Colonic mucosa (tissue), 4 donors: ENCODE data around the gene PCDHGB3. TPM values are rescaled to one million over a fixed set of nuclear protein-coding genes. Genes with fewer than 3 reads are reported as not detected.
"Not testable (repeated sequence)": the region's sequence is repeated elsewhere in the genome, so short reads cannot be mapped to it uniquely, and the experiment has no call there.

Experiments
- DNase-seq: peaks from one replicate; pipeline ENCODE4 v3.0.0-alpha.2; 2020
- H3K27ac ChIP-seq: fragments of 200-600 bp; one replicate; pipeline ENCODE4 v1.8.0; 2021
- H3K27me3 ChIP-seq: fragments of 200-600 bp; one replicate; pipeline ENCODE4 v1.8.0; 2021
- H3K36me3 ChIP-seq: fragments of 200-600 bp; one replicate; pipeline ENCODE4 v1.8.0; 2021
- H3K4me1 ChIP-seq: fragments of 200-600 bp; one replicate; pipeline ENCODE4 v1.8.0; 2021; ENCODE audit warnings: mild to moderate bottlenecking
- H3K4me3 ChIP-seq: fragments of 200-600 bp; one replicate; pipeline ENCODE4 v1.8.0; 2021
- H3K9ac ChIP-seq, 2 donors: one replicate each; pipeline ENCODE4 v1.7.0; 2013; ENCODE audit warnings: control low read depth in 2 of 2, low read depth in 2 of 2, low read length in 2 of 2
- H3K9me3 ChIP-seq: fragments of 200-600 bp; one replicate; pipeline ENCODE4 v1.8.0; 2021
- CTCF ChIP-seq: fragments of 200-600 bp; IDR thresholded peaks from one replicate; pipeline ENCODE4 v1.8.0; 2022; ENCODE audit warnings: antibody characterized with exemption, mild to moderate bottlenecking
- intact Hi-C: fragments of 100-400 bp; cut with DNase I; formaldehyde crosslinking; loops from one replicate; pipeline ENCODE4 v1.14.1; 2022
- total RNA-seq, 2 donors: library from RNA; stranded (reverse); fragmentation: NEBNext Ultra II Directional in 1 of 2; extraction: Animal tissue kit (Norgen Biotek cat#: 25700) in 1 of 2; gene quantifications; one replicate each; pipeline ENCODE4 v1.2.1, GENCODE V29; 2021
- donor health status: healthy.
- donor health status: DM: no; HTN: no; CAD: no.
- donor health status: DM: no; HTN: no; CAD: no.

The PCDHGB3 gene
- total RNA-seq, 2 donors from 2014 or later: 0.57 to 1.1 TPM

GRCh38 chr5:141373673-141374317 is 3.8 kb downstream of the PCDHGB3 start, which contains the start of gene PCDHGA6:
Gene PCDHGA6 (plus strand): TSS chr5:141373891. CDS start chr5:141374084, 193 bp downstream.
- intact Hi-C loops: no loop called here
- Histone ChIP-seq H3K36me3 (no peaks in the 10 kb centered on the region), H3K27me3 (no peaks in the 10 kb centered on the region), H3K27ac (no peak within 1 kb of the TSS), H3K4me3 (no peak within 1 kb of the TSS), H3K9ac (no peak within 1 kb of the TSS), H3K4me1 (no peaks in the 10 kb centered on the region), H3K9me3 (peaks cover 13% of the 10 kb centered on the region)
- no peak for DNase-seq
- no peak for TF ChIP-seq CTCF

GRCh38 chr5:141374627-141375026 is 4.6 kb downstream of the PCDHGB3 start:
- peaks cover 13% of the 10 kb centered on the region for H3K9me3 ChIP-seq
- no peaks in the 10 kb centered on the region for H3K27me3 ChIP-seq
- H3K36me3 ChIP-seq: no peaks in the 10 kb centered on the region
- H3K4me3 ChIP-seq: no peak overlapping the region
- intact Hi-C loops: no loop called here
- H3K27ac ChIP-seq: no peak overlapping the region
- no peak for DNase-seq
- H3K4me1 ChIP-seq: no peaks in the 10 kb centered on the region
- no peak for TF ChIP-seq CTCF
- no peak overlapping the region for H3K9ac ChIP-seq

GRCh38 chr5:141375444-141376155 is 5.6 kb downstream of the PCDHGB3 start:
- H3K9me3 ChIP-seq: peaks cover 13% of the 10 kb centered on the region
- DNase-seq: not testable (repeated sequence)

GRCh38 chr5:141382469-141383294 is 12.6 kb downstream of the PCDHGB3 start, which contains the start of gene PCDHGA7:
Gene PCDHGA7 (plus strand): TSS chr5:141382742. CDS start chr5:141382900, 158 bp downstream.
- DNase-seq: no peak
- intact Hi-C loops: no loop called here
- H3K4me3 ChIP-seq: peak within 1 kb of the TSS; percentile 21
- TF ChIP-seq CTCF: no peak
- H3K9ac ChIP-seq: no peak within 1 kb of the TSS
- H3K9me3 ChIP-seq: peaks cover 3% of the 10 kb centered on the region
- H3K27me3 ChIP-seq: no peaks in the 10 kb centered on the region
- no peak within 1 kb of the TSS for H3K27ac ChIP-seq
- no peaks in the 10 kb centered on the region for H3K36me3 ChIP-seq
- no peaks in the 10 kb centered on the region for H3K4me1 ChIP-seq

More at GRCh38 chr5:141375444-141376155, 5.6 kb downstream of the PCDHGB3 start:
- H3K27me3 ChIP-seq, H3K4me1 ChIP-seq, H3K36me3 ChIP-seq, H3K9ac ChIP-seq, intact Hi-C loops, H3K27ac ChIP-seq, H3K4me3 ChIP-seq: not testable (repeated sequence)

GRCh38 chr5:141383345-141383744 is 13.3 kb downstream of the PCDHGB3 start:
- no peak for TF ChIP-seq CTCF
- Histone ChIP-seq H3K9me3 (peaks cover 3% of the 10 kb centered on the region), H3K9ac (no peak overlapping the region), H3K27ac (no peak overlapping the region), H3K4me1 (no peaks in the 10 kb centered on the region), H3K36me3 (no peaks in the 10 kb centered on the region), H3K4me3 (no peak overlapping the region), H3K27me3 (no peaks in the 10 kb centered on the region)
- DNase-seq: no peak
- intact Hi-C loops: no loop called here
